Pulmonary artery endothelial cell (primary cell): Measurements from ENCODE around the gene UNC5CL. TPM values are rescaled to one million over a fixed set of nuclear protein-coding genes. Genes with fewer than 3 reads are reported as not detected.

Experiments
- DNase-seq: peaks from one replicate; pipeline ENCODE4 v3.0.0-alpha.2; 2011; ENCODE audit warnings: low read depth, low spot score
- total RNA-seq: library from RNA; depleted of rRNA; stranded (reverse); fragments of >200 nt; gene quantifications from 2 replicates; pipeline ENCODE4 v1.2.3, GENCODE V29; 2014

The UNC5CL gene
- total RNA-seq, 1 donor from 2014 or later = 0.07 TPM

GRCh38 chr6:41063884-41064285 lies 24.9 kb upstream of the UNC5CL start:
- DNase-seq = no peak

DNA sequence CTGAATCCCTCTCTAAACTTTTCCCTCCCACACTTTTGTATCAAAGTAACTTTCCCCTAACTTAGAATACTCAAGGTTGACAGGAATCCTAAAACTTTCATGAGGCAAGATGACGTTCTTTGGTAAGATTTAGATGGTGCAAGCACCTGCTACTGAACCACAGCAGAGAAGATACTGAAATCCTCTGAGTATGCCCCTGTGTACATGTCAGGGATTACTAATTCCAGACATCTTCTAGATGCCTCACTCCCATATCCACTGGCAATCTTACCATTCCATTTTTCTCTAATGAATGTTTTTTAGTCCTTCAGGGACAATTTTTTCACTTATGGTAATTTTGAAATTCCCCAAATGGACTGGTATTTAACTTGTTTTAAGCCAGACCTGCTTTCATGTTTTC lies 23.0 kb upstream of the UNC5CL start:
- no peak for DNase-seq

DNA sequence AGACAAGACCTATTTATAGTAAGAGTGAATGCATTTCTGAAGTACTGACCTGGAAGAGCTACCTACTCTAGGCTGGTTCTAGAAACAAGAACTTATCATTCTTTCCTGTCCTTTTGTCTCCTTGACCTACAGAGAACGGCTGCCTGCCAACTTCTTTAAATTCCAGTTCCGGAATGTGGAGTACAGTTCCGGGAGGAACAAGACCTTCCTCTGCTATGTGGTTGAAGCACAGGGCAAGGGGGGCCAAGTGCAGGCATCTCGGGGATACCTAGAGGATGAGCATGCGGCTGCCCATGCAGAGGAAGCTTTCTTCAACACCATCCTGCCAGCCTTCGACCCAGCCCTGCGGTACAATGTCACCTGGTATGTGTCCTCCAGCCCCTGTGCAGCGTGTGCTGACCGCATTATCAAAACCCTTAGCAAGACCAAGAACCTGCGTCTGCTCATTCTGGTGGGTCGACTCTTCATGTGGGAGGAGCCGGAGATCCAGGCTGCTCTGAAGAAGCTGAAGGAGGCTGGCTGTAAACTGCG lies 22.2 kb upstream of the UNC5CL start:
- DNase-seq = no peak

DNA sequence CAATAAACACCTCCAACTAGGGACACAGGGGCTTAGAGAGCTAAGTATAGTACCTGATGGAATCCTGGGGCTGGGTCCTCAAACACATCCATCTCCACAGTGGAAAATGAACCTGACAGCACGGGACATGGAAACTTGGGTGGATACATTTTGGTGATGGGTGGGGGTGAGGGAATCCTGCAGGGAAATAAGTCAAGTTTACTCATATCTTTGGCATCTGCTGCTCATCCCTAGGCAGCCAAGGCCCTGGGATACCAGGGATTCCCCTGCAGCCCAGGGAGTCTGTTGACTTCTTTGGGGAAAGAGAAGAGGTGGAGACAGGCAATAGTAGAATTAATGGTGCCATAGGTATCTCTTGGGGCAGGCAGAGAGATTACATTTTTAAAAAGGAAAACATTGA lies 20.5 kb upstream of the UNC5CL start:
- DNase-seq = no peak

DNA sequence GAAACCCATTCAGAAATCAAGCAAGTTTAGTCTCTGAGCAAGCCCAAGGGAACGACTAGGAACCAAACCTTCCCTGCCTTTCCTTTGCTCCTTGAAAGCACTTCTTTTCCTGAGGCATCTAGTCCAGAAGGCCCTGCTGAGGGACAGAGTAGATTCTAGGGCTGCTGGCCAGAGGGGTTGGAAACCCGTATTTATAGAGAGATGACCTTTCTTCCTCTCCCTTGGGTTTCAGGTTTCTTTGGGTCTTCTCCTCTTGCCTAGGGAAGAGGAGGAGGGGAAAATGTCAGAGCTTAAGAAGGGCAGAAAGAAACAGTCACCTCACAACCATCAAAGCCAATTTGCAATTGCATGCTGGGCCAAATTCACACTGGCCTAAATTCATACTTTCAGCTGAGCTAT lies 19.8 kb upstream of the UNC5CL start:
- no peak for DNase-seq

DNA sequence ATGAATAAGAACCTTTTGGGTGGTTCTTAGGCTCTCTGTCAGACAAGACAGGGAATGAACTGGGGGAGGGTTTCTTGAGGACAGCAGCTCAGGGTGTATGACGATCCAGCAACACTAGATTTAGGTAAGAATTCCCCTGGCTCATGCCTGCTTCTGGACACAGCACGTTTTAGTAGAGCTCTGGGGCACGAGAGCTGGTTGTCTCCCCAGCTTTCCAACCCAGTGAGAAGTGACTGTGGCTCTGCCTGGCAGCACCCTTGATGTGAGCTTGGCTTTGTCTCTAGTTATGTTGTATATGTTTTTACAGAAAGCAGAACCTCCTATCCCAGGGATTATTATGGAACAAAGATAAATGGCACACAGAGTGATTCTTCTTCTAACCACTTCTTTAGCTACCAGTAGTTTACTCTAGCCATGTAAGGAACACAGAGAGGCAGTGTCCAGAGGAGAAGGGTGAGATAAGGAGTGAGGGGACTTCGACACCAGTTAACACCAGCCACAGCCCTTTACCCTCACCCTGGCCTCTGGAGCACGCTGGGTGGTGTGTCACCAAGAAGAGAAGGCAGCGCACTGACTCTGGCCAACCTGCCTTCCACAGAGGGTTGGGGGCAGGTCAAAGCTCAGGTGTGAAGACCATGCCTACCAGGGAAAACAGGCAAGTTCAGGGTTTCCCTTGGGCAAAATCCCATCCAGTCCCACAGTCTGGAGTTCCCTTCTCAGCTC lies 17.9 kb upstream of the UNC5CL start:
- DNase-seq = no peak

GRCh38 chr6:41055149-41055548 lies 16.1 kb upstream of the UNC5CL start:
- no peak for DNase-seq

DNA sequence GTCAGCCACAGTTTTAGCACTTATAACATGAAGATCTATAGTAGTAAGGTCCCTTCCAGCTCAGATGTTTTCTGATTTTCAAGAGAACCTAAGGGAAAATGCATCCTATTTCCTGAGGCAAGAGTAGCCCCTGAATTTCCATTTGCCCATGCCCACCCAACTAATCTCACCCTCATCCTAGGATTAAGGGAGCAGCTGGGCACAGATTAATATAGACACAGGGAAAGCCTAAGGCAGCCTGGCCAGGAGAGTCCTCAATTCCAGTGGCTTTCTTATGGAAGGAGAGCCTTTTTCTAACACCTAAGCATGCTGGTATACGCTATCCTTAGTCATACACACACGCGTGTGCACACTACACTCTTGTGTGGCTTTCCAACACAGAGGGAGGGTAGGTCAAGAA lies 15.5 kb upstream of the UNC5CL start:
- no peak for DNase-seq

DNA sequence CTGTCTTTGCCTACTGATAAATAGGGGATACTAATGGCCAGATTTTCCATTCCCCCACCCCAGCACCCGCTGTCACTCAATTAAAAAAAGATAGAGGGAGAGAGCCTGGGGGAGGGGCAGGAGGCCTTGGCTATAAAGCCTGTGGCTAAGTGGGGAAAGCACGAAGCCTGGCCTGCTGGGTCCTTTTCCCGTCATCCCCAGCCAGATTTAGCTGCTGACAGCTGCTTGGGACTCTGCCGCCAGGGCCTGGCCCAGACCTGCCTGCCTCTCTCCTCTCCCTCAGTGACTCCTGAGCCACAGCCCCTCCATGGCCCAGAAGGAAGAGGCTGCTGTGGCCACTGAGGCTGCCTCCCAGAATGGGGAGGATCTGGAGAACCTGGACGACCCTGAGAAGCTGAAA lies 14.0 kb upstream of the UNC5CL start, which contains the start of gene APOBEC2:
Gene APOBEC2, plus strand, starts transcription at position 162 of the 400 bp plus-strand sequence. Its CDS starts 146 bp downstream, at position 308.
- DNase-seq = no peak

GRCh38 chr6:41051873-41052272 lies 12.9 kb upstream of the UNC5CL start:
- DNase-seq = no peak

DNA sequence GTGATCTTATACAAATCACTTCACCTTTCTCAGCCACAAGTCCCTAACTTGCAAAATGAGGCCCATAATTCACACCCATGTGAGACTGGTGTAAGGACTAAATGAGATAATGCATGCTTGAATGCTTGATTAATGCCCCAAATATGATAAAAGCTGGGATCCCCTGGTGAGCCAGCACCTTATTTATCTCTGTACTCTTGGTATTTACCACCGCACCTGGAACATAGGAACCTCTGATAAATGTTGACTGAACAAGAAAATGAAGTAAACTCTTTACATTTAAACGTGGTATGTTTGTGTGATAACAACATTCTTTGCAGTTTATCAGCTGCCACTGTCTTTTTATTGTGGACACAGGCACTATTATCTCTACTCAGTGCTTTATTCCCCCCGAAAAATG lies 11.5 kb upstream of the UNC5CL start:
- DNase-seq = no peak

- no peak for DNase-seq
Measured at GRCh38 chr6:41049955-41050354, 10.9 kb upstream of the UNC5CL start.

DNA sequence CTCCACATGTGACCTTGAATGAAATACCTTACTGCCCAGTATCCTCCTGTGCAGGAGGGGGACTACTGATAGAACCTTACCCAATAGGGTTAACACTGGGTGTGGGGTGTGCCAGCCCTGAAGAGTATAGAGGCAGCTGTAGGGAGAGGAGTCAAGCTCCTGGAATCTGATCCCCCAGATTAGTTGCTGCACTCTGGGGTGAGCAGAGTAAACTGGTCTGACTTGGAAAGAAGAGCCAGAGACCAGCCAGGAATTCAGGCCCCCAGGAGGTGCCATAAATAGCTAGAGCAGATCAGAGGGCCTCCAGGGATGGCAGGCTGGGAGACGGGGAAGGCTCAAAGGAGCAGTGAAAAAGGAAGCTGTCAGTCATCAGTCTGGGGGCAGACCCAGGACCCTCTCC lies 10.5 kb upstream of the UNC5CL start:
- DNase-seq = no peak

- no peak for DNase-seq
Measured at GRCh38 chr6:41047745-41048732, 9.0 kb upstream of the UNC5CL start.

GRCh38 chr6:41047306-41047705 lies 8.3 kb upstream of the UNC5CL start:
- DNase-seq = no peak

GRCh38 chr6:41046084-41046483 lies 7.1 kb upstream of the UNC5CL start:
- DNase-seq = no peak

DNA sequence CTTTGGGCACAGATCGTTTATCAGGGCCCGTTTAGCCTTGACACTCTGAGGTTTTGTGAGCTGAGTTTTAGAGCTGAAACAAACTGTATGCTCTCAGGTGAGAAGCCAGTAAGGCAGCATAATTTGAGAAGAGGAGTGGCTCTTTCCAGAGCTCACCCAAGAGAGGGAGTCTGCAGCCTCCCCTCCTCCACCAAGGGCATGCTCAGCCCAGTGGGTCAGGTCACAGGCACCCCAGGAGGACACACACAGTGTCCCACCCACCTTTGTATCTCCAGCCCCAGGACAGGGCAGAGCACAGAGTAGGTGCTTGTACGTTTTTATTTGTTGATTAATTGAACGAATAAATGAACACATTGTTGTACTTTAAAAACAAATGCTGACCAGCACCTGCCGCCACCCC lies 6.6 kb upstream of the UNC5CL start:
- no peak for DNase-seq

DNA sequence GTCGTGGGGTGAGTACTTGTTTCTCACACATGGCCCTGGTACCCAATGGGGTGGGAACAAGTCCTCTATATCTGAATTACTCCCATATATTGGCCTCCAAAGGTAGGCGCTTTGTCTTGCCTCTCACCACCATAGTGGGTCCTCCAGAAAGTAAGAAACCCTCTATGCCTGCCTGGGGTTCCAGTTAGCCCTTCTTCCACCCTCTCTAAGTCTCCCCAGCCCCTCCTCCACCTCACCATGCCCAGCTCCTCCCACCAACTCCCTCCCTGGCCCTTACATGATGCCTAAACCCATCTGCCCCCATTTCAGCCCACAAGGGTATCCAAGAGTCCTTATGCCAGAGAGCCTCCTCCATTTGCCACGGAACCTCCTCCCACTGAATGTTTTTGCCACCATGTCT lies 4.1 kb upstream of the UNC5CL start:
- DNase-seq = no peak

DNA sequence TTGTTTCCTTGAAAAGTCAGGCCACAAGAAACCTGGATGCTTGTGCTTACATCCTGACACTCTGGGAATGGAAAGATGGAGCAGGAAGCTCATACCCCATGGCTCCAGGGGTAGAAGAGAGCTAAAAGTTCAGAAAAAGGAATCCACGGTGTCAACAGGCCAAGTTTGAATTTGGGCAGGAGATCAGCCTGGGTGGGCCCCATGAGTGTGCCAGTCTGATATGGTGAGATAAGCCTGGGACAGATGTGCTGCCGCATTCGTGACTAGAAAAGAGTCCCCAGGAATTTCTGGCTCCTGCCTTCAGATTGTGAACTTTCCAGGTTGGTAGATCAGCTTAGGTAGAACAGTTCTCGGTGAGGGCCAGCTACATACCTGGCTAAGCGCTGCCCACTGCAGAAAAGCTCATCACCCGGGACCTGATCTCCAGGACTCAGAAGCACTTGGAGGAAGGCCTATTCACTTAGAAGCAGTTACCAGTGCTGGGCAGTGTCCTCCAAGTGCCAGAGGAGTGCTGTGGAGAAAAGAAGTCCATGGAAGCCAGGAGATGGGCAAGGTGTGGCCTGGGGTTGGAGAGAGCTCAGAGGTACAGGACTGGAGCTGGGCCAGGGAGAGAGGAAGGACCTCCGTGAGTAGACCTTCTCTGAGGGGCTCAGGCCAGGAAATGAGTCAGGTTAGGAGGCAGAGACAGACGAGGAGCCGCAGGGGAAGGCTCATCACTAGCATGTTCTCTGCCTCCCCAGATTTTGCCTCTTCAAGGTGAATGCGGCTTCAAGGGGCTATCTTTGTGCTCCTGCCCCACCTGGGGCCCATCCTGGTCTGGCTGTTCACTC lies 3.4 kb upstream of the UNC5CL start, which contains the start of gene TSPO2:
Gene TSPO2, plus strand, starts transcription at position 242 of the 830 bp plus-strand sequence. Its CDS starts 519 bp downstream, at position 761.
- DNase-seq = no peak

DNA sequence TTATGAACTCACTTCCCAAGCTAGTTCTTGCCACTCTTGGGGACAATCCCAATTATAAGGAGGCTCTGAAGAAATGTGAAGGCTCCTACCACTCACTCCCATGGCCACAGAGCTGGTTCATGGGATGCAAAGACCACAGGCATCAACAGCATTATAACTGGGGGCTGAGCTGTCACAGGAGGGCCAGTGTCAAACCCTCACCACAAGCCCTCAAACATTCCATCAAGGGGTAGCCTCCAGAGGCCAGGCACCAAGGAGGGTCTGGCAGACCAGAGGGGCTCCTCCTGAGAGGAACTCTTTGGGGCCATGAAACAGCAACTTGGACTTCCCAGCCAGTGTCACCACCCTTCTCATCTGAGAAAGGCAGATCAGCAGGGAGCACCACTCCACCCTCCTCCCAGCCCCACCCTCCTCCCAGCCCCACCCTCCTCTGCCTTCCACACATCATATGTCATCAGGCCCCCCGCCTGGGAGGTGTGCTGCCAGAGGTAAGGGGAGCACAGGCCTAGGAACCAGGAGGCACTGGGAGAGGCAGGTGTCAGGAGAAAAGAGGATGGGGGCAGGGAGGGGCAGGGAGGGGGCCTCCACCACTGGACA lies 2.0 kb upstream of the UNC5CL start:
- no peak for DNase-seq
